Fibroblast of the aortic adventitia (primary cell): ENCODE measurements around the gene STEAP2. TPM values are rescaled to one million over a fixed set of nuclear protein-coding genes. Genes with fewer than 3 reads are reported as not detected.

Experiments
- DNase-seq: peaks from one replicate; pipeline ENCODE4 v3.0.0-alpha.2; 2010; ENCODE audit warnings: low read depth
- H3K4me3 ChIP-seq: 2 replicates; pipeline ENCODE4 v1.5.1; 2011; ENCODE audit warnings: low read depth, mild to moderate bottlenecking, control low read depth, low read length, moderate library complexity
- CTCF ChIP-seq: IDR thresholded peaks from 2 replicates; pipeline ENCODE4 v1.5.1; 2011; ENCODE audit warnings: mild to moderate bottlenecking, low read length, control low read depth, inconsistent platforms; ENCODE audit not compliant: insufficient read depth
- total RNA-seq: library from RNA; depleted of rRNA; stranded (reverse); fragments of >200 nt; gene quantifications from 2 replicates; pipeline ENCODE4 v1.2.3, GENCODE V29; 2012; ENCODE audit warnings: low replicate concordance

Gene STEAP2
- total RNA-seq, 1 donor = 28.4 TPM

GRCh38 chr7:90239050-90239449 is 27.5 kb downstream of the STEAP2 start:
- DNase-seq = no peak
- no peak for TF ChIP-seq CTCF
- H3K4me3 ChIP-seq = no peak overlapping the region

DNA sequence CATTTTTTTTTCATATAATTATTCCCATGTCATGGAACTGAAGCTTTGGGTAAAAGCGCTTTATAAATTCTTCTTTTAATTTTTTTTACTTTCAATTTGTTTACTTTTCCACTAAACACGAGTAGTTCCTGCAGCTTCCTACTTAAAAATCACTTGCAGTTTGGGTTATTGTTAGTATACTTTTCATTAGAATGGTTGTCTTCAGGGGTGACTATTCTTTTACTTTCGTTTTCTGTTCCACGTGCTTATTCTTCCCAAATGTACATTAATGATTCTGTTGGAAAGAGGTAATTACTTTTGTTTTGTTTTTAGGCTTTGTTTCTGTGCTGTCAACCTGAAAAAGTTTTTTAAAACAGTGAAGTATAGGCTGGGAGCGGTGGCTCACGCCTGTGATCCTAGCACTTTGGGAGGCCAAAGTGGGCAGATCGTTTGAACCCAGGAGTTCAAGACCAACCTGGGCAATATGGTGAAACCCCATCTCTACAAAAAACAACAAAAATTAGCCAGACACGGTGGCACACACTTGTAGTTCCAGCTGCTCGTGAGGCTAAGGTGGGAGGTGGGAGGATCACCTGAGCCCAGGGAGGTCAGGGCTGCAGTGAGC is 28.2 kb downstream of the STEAP2 start:
- no peak overlapping the region for H3K4me3 ChIP-seq
- TF ChIP-seq CTCF = no peak
- DNase-seq = no peak

GRCh38 chr7:90242369-90243168 is 31.0 kb downstream of the STEAP2 start:
- no peak for DNase-seq
- no peak overlapping the region for H3K4me3 ChIP-seq
- no peak for TF ChIP-seq CTCF

GRCh38 chr7:90243556-90243955 is 32.0 kb downstream of the STEAP2 start:
- H3K4me3 ChIP-seq = no peak overlapping the region
- DNase-seq = no peak
- TF ChIP-seq CTCF = no peak

DNA sequence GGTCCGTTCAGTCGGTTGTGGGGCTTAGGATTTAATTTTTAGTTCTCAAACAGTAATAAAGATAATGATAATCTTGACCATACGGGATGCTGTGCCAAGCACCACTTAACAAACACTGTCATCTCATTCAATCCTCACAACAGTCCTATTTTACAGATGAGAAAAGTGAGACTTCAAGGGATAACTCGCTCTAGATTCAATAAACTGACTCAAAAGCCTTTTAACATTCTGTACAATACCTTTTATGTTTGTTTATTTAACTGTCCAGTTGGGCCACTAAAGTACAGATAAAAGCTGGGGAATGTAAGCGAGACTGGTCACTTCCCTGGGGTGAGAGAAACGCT is 33.0 kb downstream of the STEAP2 start:
- peak overlapping the region; percentile 90 for H3K4me3 ChIP-seq
- DNase-seq = no peak
- TF ChIP-seq CTCF = no peak

GRCh38 chr7:90244909-90245851 is 33.6 kb downstream of the STEAP2 start, which contains the start of gene CFAP69:
CFAP69 (plus strand) TSS chr7:90245174; CDS start chr7:90245425, 251 bp downstream.
- peak within 1 kb of the TSS; percentile 90 for H3K4me3 ChIP-seq
- TF ChIP-seq CTCF = peak; percentile 61
- DNase-seq = peak; percentile 84
